HCT116 (cell line): Measurements from ENCODE around the gene DCAF15. TPM values are rescaled to one million over a fixed set of nuclear protein-coding genes. Genes with fewer than 3 reads are reported as not detected.

ENCODE experiments used
- ATAC-seq: fragments of 200-7000 bp; cut with Tn5 transposase; 2 replicates; pipeline ENCODE4 v1.9.1; 2020; ENCODE audit warnings: mild to moderate bottlenecking, moderate library complexity
- BruUV-seq: library from RNA; stranded (reverse); fragments of 400-500 nt; replicated peaks from 2 replicates; lab custom pipeline; 2021; lab: Mats Ljungman, UMichigan
- CTCF ChIA-PET: fragments of 300-600 bp; sonication (Branson Sonifier 250); formaldehyde crosslinking; loops from one replicate; lab custom pipeline; 2021; ENCODE audit warnings: antibody characterized with exemption; lab: Charles Lee
- POLR2A ChIA-PET: fragments of 300-600, 350-600 bp; sonication (Branson Sonifier 250); formaldehyde crosslinking; loops from one replicate; lab custom pipeline; 2021; ENCODE audit warnings: antibody characterized with exemption; lab: Charles Lee
- RAD21 ChIA-PET, 2 experiments: fragments of 300-600 bp; sonication (Branson Sonifier 250); formaldehyde crosslinking; loops; one replicate each; lab custom pipeline; 2023; ENCODE audit warnings: low total read pairs in 2 of 2; ENCODE audit not compliant: uncharacterized antibody in 2 of 2, unreplicated experiment in 2 of 2, low non-redundant PET in 1 of 2; lab: Charles Lee
- DNase-seq: peaks from one replicate; pipeline ENCODE4 v3.0.0-alpha.2; 2010; ENCODE audit warnings: low read depth, low spot score
- H2AFZ ChIP-seq: fragments of 200-600 bp; shearing (Covaris generic), sonication (generic); 2 replicates; pipeline ENCODE4 v1.6.1; 2017; ENCODE audit warnings: low read depth, mixed run types, mixed read lengths, antibody characterized with exemption, low read length; ENCODE audit not compliant: poor library complexity, severe bottlenecking
- H3K27ac ChIP-seq: 2 replicates; pipeline ENCODE4 v1.5.1; 2012; ENCODE audit warnings: low read depth, low read length
- H3K27me3 ChIP-seq: fragments of 200-600 bp; sonication (generic); 2 replicates; pipeline ENCODE4 v1.6.1; 2016; ENCODE audit warnings: mixed run types, low read length, mixed read lengths; ENCODE audit not compliant: insufficient read depth
- H3K36me3 ChIP-seq, 2 experiments: fragments of 200-500 bp in 1 of 2; fragments of 200-600 bp in 1 of 2; sonication (Bioruptor generic) in 1 of 2; sonication (generic) in 1 of 2; 2 replicates each; pipeline versions ENCODE4 v1.5.1 to v1.6.1; 2014 to 2016; ENCODE audit warnings: low read length in 2 of 2, inconsistent platforms in 1 of 2, mixed read lengths in 1 of 2, mixed run types in 1 of 2; ENCODE audit not compliant: insufficient read depth in 2 of 2, control insufficient read depth in 1 of 2
- H3K4me1 ChIP-seq, 2 experiments: fragments of 200-600 bp in 1 of 2; sonication (generic) in 1 of 2; 2 replicates each; pipeline versions ENCODE4 v1.5.1 to v1.6.1; 2012 to 2017; ENCODE audit warnings: low read length in 2 of 2, inconsistent platforms in 1 of 2, mild to moderate bottlenecking in 1 of 2, mixed read lengths in 1 of 2, mixed run types in 1 of 2, moderate library complexity in 1 of 2; ENCODE audit not compliant: insufficient read depth in 2 of 2, control insufficient read depth in 1 of 2
- H3K4me2 ChIP-seq: fragments of 200-600 bp; sonication (generic); 2 replicates; pipeline ENCODE4 v1.6.1; 2017; ENCODE audit warnings: mixed run types, low read length, mixed read lengths
- H3K4me3 ChIP-seq, 2 experiments: fragments of 200-600 bp in 1 of 2; sonication (generic) in 1 of 2; replicated peaks in 1 of 2; 2 replicates each; pipeline ENCODE4 v1.5.1; 2011 to 2016; ENCODE audit warnings: low read length in 2 of 2, control low read depth in 1 of 2, low read depth in 1 of 2, mild to moderate bottlenecking in 1 of 2, mixed read lengths in 1 of 2, mixed run types in 1 of 2
- H3K79me2 ChIP-seq: fragments of 200-600 bp; sonication (generic); 2 replicates; pipeline ENCODE4 v1.6.1; 2017; ENCODE audit warnings: mild to moderate bottlenecking, mixed run types, low read length, moderate library complexity, mixed read lengths; ENCODE audit not compliant: insufficient read depth
- H3K9ac ChIP-seq: fragments of 200-600 bp; sonication (generic); 2 replicates; pipeline ENCODE4 v1.6.1; 2016; ENCODE audit warnings: low read length, mixed read lengths
- H3K9me2 ChIP-seq: fragments of 200-600 bp; sonication (generic), shearing (Covaris generic); 2 replicates; pipeline ENCODE4 v1.6.1; 2017; ENCODE audit warnings: mixed run types, mild to moderate bottlenecking, moderate library complexity; ENCODE audit not compliant: insufficient read depth
- H3K9me3 ChIP-seq, 2 experiments: fragments of 200-500 bp in 1 of 2; fragments of 200-600 bp in 1 of 2; sonication (Bioruptor generic) in 1 of 2; sonication (generic) in 1 of 2; 2 replicates each; pipeline ENCODE4 v1.6.1; 2014 to 2017; ENCODE audit warnings: low read length in 2 of 2, mixed read lengths in 2 of 2, inconsistent platforms in 1 of 2, low read depth in 1 of 2, mild to moderate bottlenecking in 1 of 2, mixed run types in 1 of 2, moderate library complexity in 1 of 2; ENCODE audit not compliant: control insufficient read depth in 1 of 2, insufficient read depth in 1 of 2
- H4K20me1 ChIP-seq: fragments of 200-600 bp; sonication (generic), shearing (Covaris generic); 2 replicates; pipeline ENCODE4 v1.6.1; 2017; ENCODE audit warnings: mixed run types, mild to moderate bottlenecking, moderate library complexity; ENCODE audit not compliant: insufficient read depth
- ATF3 ChIP-seq: IDR thresholded peaks from 2 replicates; pipeline ENCODE4 v1.6.1; 2012
- CBX3 ChIP-seq: IDR thresholded peaks from 2 replicates; pipeline ENCODE4 v1.6.1; 2012; ENCODE audit warnings: low read depth
- CEBPB ChIP-seq: IDR thresholded peaks from 2 replicates; pipeline ENCODE4 v1.6.1; 2012; ENCODE audit warnings: low read depth
- CTCF ChIP-seq, 3 experiments: fragments of 200-600 bp in 1 of 3; sonication (generic) in 1 of 3; IDR thresholded peaks in 2 of 3; conservative IDR thresholded peaks in 1 of 3; 2 replicates each; pipeline ENCODE4 v1.5.1; 2012 to 2017; ENCODE audit warnings: low read depth in 2 of 3, low read length in 2 of 3, antibody characterized with exemption in 1 of 3, borderline replicate concordance in 1 of 3, control low read depth in 1 of 3, mild to moderate bottlenecking in 1 of 3, mixed read lengths in 1 of 3, mixed run types in 1 of 3, moderate library complexity in 1 of 3; ENCODE audit not compliant: insufficient read depth in 1 of 3
- ELF1 ChIP-seq: IDR thresholded peaks from 2 replicates; pipeline ENCODE4 v1.6.1; 2012; ENCODE audit warnings: low read depth, borderline replicate concordance
- EZH2 ChIP-seq: fragments of 200-600 bp; sonication (generic); IDR thresholded peaks from 2 replicates; pipeline ENCODE4 v1.6.1; 2017; ENCODE audit warnings: antibody characterized with exemption, mixed run types
- FOSL1 ChIP-seq: IDR thresholded peaks from 2 replicates; pipeline ENCODE4 v1.6.1; 2012; ENCODE audit warnings: low read depth
- POLR2A ChIP-seq: IDR thresholded peaks from 2 replicates; pipeline ENCODE4 v1.7.0; 2011; ENCODE audit warnings: borderline replicate concordance; ENCODE audit not compliant: insufficient read depth, insufficient read length; ENCODE audit errors: extremely low read depth
- REST ChIP-seq: IDR thresholded peaks from 2 replicates; pipeline ENCODE4 v1.6.1; 2012; ENCODE audit warnings: low read depth
- SRF ChIP-seq: IDR thresholded peaks from 2 replicates; pipeline ENCODE4 v1.6.1; 2012; ENCODE audit warnings: low read depth
- YY1 ChIP-seq: IDR thresholded peaks from 2 replicates; pipeline ENCODE4 v1.6.1; 2011; ENCODE audit warnings: low read length, low read depth, moderate library complexity, mild to moderate bottlenecking; ENCODE audit not compliant: insufficient replicate concordance; ENCODE audit errors: extremely low read depth
- ZFX ChIP-seq: fragments of 450-650 bp; IDR thresholded peaks from 2 replicates; pipeline ENCODE4 v1.6.1; 2017
- ZNF274 ChIP-seq: fragments of 200-500 bp; sonication (Bioruptor generic); IDR thresholded peaks from 2 replicates; pipeline ENCODE4 v1.6.1; 2014; ENCODE audit warnings: mild to moderate bottlenecking, low read depth, low read length, inconsistent platforms
- intact Hi-C: fragments of 100-400 bp; cut with micrococcal nuclease; formaldehyde crosslinking; loops from 2 replicates; pipeline ENCODE4 v1.10.0; 2022
- total RNA-seq: library from RNA; stranded (reverse); gene quantifications from one replicate; pipeline ENCODE4 v1.2.1, GENCODE V29; 2021; ENCODE audit not compliant: unreplicated experiment

DCAF15 gene
- total RNA-seq, 1 experiment from 2014 or later, result 46.2 TPM

GRCh38 chr19:13961826-13962698, 9.8 kb downstream of the DCAF15 start:
- H3K4me2 ChIP-seq, result no peak overlapping the region
- TF ChIP-seq POLR2A (no peak), ELF1 (no peak), EZH2 (no peak), ZFX (no peak), CEBPB (no peak), ATF3 (no peak), REST (no peak), CTCF (IDR thresholded peaks at IDR 0.05 in 2 of 3, conservative IDR thresholded peaks at IDR 0.05 in 1 of 3; ENCODE audit: borderline replicate concordance in 1 of 3, insufficient read depth in 1 of 3, low read depth in 2 of 3, low read length in 2 of 3) (no peak), SRF (no peak), FOSL1 (no peak), ZNF274 (no peak), YY1 (no peak), CBX3 (no peak)
- ChIA-PET POLR2A (interaction anchor here (0.6 kb wide), 1 partner anchor 109 kb away, joined by 4 read pairs; no protein-coding TSS in a partner anchor), CTCF (no interaction called here), RAD21 (interaction anchor here in 1 of 2 experiments (0.6 kb wide), 1 partner anchor 40 kb away, joined by 7 read pairs; no protein-coding TSS in a partner anchor)
- H3K9me2 ChIP-seq, result no peaks in the 10 kb centered on the region
- H3K4me3 ChIP-seq, result no peak overlapping the region
- no peaks in the 10 kb centered on the region for H4K20me1 ChIP-seq
- no peak overlapping the region for H3K9ac ChIP-seq
- no peaks in the 10 kb centered on the region for H3K9me3 ChIP-seq
- H3K36me3 ChIP-seq, result peaks cover 7 to 12% of the 10 kb centered on the region in 2 experiments; a peak in 3 of 4 replicates
- ATAC-seq (no peak), DNase-seq (no peak)
- no peaks in the 10 kb centered on the region for H3K4me1 ChIP-seq
- no peak overlapping the region for H3K27ac ChIP-seq
- intact Hi-C loops, result no loop called here
- H2AFZ ChIP-seq, result no peak overlapping the region
- no peaks in the 10 kb centered on the region for H3K27me3 ChIP-seq
- BruUV-seq, result no TSS peak
- H3K79me2 ChIP-seq, result no peaks in the 10 kb centered on the region
